Left lung (tissue), 10 donors: Measurements from ENCODE around the gene NBL1. TPM values are rescaled to one million over a fixed set of nuclear protein-coding genes. Genes with fewer than 3 reads are reported as not detected.

ENCODE experiments used
- ATAC-seq: fragments of 200-7000 bp; cut with Tn5 transposase; one replicate; pipeline ENCODE4 v1.9.1; 2020; ENCODE audit warnings: moderate library complexity
- DNase-seq, 4 donors: peaks; one replicate each; pipeline ENCODE4 v3.0.0-alpha.2; 2013 to 2020
- H3K27ac ChIP-seq, 2 donors: fragments of 200-600 bp; sonication (generic) in 1 of 2; one replicate each; pipeline versions ENCODE4 v1.5.0 to v1.8.0; 2020 to 2021
- H3K27me3 ChIP-seq, 2 donors: fragments of 200-600 bp; sonication (generic) in 1 of 2; one replicate each; pipeline versions ENCODE4 v1.5.0 to v1.8.0; 2020 to 2021
- H3K36me3 ChIP-seq, 2 donors: fragments of 200-600 bp; sonication (generic) in 1 of 2; one replicate each; pipeline versions ENCODE4 v1.5.0 to v1.8.0; 2020 to 2021
- H3K4me1 ChIP-seq, 2 donors: fragments of 200-600 bp; one replicate each; pipeline ENCODE4 v1.8.0; 2021
- H3K4me3 ChIP-seq, 2 donors: fragments of 200-600 bp; sonication (generic) in 1 of 2; one replicate each; pipeline versions ENCODE4 v1.5.0 to v1.8.0; 2020 to 2021; ENCODE audit warnings: mild to moderate bottlenecking in 1 of 2
- H3K9me3 ChIP-seq, 2 donors: fragments of 200-600 bp; sonication (generic) in 1 of 2; one replicate each; pipeline versions ENCODE4 v1.5.0 to v1.8.0; 2020 to 2021
- intact Hi-C, 2 donors: fragments of 100-400 bp; cut with DNase I; formaldehyde crosslinking; loops; one replicate each; pipeline versions ENCODE4 v1.11.2 to v1.14.2; 2022
- polyA plus RNA-seq, 6 donors: library from polyadenylated mRNA; unstranded; fragments of 120-200 nt; gene quantifications; one replicate each; pipeline ENCODE4 v1.2.1, GENCODE V29; 2013; ENCODE audit not compliant: insufficient read length in 6 of 6
- total RNA-seq, 2 donors: library from RNA; stranded (reverse); fragmentation: NEBNext Ultra II Directional; extraction: Animal tissue kit (Norgen Biotek cat#: 25700); gene quantifications; one replicate each; pipeline ENCODE4 v1.2.1, GENCODE V29; 2021
- TF ChIP-seq, protein P1 (sequence below), 2 donors: fragments of 200-600 bp; sonication (generic) in 1 of 2; IDR thresholded peaks; one replicate each; pipeline versions ENCODE4 v1.5.0 to v1.8.0; 2021; ENCODE audit warnings: antibody characterized with exemption in 2 of 2
- donor health status: DM: no; HTN: yes; CAD: no.
- donor health status: DM: no; HTN: no; CAD: no.

NBL1 gene
- total and polyA plus RNA-seq, 8 donors = 69.1 to 180 (median 89.6) TPM

GRCh38 chr1:19648689-19649088, 4.6 kb downstream of the NBL1 start:
- no peak for DNase-seq
- intact Hi-C loops = loop anchor here in 1 of 2 donors (10.0 kb wide), 1 partner anchor 154 kb away; no protein-coding TSS in a partner anchor
- Histone ChIP-seq H3K4me1 (peaks cover 2 to 43% of the 10 kb centered on the region in 2 donors), H3K36me3 (no peaks in the 10 kb centered on the region), H3K27me3 (peaks cover 6 to 36% of the 10 kb centered on the region in 2 donors), H3K27ac (peak overlapping the region in 1 of 2 donors; percentile 33), H3K9me3 (no peaks in the 10 kb centered on the region), H3K4me3 (no peak overlapping the region)
- TF ChIP-seq, protein P1, sequence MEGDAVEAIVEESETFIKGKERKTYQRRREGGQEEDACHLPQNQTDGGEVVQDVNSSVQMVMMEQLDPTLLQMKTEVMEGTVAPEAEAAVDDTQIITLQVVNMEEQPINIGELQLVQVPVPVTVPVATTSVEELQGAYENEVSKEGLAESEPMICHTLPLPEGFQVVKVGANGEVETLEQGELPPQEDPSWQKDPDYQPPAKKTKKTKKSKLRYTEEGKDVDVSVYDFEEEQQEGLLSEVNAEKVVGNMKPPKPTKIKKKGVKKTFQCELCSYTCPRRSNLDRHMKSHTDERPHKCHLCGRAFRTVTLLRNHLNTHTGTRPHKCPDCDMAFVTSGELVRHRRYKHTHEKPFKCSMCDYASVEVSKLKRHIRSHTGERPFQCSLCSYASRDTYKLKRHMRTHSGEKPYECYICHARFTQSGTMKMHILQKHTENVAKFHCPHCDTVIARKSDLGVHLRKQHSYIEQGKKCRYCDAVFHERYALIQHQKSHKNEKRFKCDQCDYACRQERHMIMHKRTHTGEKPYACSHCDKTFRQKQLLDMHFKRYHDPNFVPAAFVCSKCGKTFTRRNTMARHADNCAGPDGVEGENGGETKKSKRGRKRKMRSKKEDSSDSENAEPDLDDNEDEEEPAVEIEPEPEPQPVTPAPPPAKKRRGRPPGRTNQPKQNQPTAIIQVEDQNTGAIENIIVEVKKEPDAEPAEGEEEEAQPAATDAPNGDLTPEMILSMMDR (IDR thresholded peaks at IDR 0.05) = no peak
- ATAC-seq = no peak

- H3K4me1 ChIP-seq = peaks cover 13 to 33% of the 10 kb centered on the region in 2 donors
- TF ChIP-seq, protein P1 (IDR thresholded peaks at IDR 0.05) = no peak
- ATAC-seq (no peak), DNase-seq (no peak)
- peaks cover 0 to 21% of the 10 kb centered on the region in 2 donors for H3K27me3 ChIP-seq
- H3K4me3 ChIP-seq = no peak overlapping the region
- H3K9me3 ChIP-seq = no peaks in the 10 kb centered on the region
- peak overlapping the region; percentile 36 to 46 for H3K27ac ChIP-seq
- H3K36me3 ChIP-seq = no peaks in the 10 kb centered on the region
- intact Hi-C loops = loop anchor here in 1 of 2 donors (10.0 kb wide), 1 partner anchor 306 kb away; no protein-coding TSS in a partner anchor
Observed at GRCh38 chr1:19650416-19651140, 6.5 kb downstream of the NBL1 start.

GRCh38 chr1:19651141-19651737, 7.1 kb downstream of the NBL1 start:
- Histone ChIP-seq H3K36me3 (no peaks in the 10 kb centered on the region), H3K9me3 (no peaks in the 10 kb centered on the region), H3K4me1 (peaks cover 13 to 28% of the 10 kb centered on the region in 2 donors), H3K27ac (peak overlapping the region; percentile 36 to 46), H3K27me3 (peaks cover 0 to 14% of the 10 kb centered on the region in 2 donors), H3K4me3 (no peak overlapping the region)
- DNase-seq = peak in 2 of 4 donors; percentile 42 to 67
- intact Hi-C loops = loop anchor here in 1 of 2 donors (10.0 kb wide), 1 partner anchor 306 kb away; no protein-coding TSS in a partner anchor
- peak; percentile 62 for ATAC-seq
- TF ChIP-seq, protein P1 (IDR thresholded peaks at IDR 0.05) = peak; percentile 41 to 45

- H3K4me3 ChIP-seq = no peak overlapping the region
- H3K27ac ChIP-seq = no peak overlapping the region
- H3K4me1 ChIP-seq = peaks cover 13 to 17% of the 10 kb centered on the region in 2 donors
- ATAC-seq = peak; percentile 71
- intact Hi-C loops = loop anchor here in 1 of 2 donors (10.0 kb wide), 1 partner anchor 310 kb away; no protein-coding TSS in a partner anchor
- no peak for DNase-seq
- H3K9me3 ChIP-seq = no peaks in the 10 kb centered on the region
- no peaks in the 10 kb centered on the region for H3K27me3 ChIP-seq
- no peaks in the 10 kb centered on the region for H3K36me3 ChIP-seq
- TF ChIP-seq, protein P1 (IDR thresholded peaks at IDR 0.05) = no peak
Observed at GRCh38 chr1:19654386-19654785, 10.3 kb downstream of the NBL1 start.
